ENCODE results near the gene WDR49. TPM values are rescaled to one million over a fixed set of nuclear protein-coding genes. Genes with fewer than 3 reads are reported as not detected.

WDR49 gene
- total RNA-seq, 2 donors from 2014 or later = 0.59 TPM; not detected in 1

DNA sequence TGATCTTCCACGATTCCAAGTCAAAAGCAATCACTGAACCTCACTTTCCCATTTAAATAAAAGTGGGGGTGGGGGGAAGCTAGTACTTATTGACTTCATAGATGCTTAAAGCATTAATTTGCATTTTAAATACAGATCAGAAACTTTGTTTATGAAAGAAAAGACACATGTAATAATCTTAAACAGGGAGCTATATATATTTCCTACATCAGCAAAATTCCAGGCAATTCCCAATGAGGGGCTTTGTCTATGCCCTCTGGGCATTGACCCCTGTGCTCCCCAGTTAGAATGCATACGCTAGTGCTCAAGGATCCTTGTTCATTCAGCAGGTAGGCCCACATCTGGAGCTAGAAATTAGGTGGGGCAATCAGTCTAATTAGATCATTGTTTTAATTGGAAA lies 199.9 kb downstream of the WDR49 start:
- no peaks in the 10 kb centered on the region for H3K27me3 Mint-ChIP-seq
- H3K9me3 Mint-ChIP-seq = no peaks in the 10 kb centered on the region
- H3K4me1 Mint-ChIP-seq (ENCODE audit: low read depth in 2 of 2) = no peaks in the 10 kb centered on the region
- H3K36me3 Mint-ChIP-seq = no peaks in the 10 kb centered on the region
- no peak for DNase-seq (ENCODE audit: low spot score)
- H3K27ac Mint-ChIP-seq = no peak overlapping the region
- no peak overlapping the region for H3K4me3 Mint-ChIP-seq
- no peak for ATAC-seq

DNA sequence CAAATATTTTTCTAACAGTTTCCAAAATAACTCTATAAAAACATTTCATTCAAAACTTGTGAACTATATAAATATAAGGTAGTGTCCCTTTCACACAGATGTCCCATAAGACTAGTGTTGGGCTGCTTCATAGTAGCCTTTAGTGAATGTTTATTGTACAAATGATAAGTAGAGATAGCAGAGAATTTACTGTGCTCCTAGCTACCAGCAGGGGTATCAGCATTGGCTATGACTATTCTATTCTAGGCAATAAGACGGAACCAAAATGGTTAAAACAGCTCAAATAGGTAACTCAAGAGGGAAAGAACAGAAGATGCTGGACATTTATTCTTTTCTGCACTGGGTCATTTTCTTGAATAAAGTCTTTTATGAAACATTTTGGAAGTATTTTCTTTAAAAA lies 202.5 kb downstream of the WDR49 start:
- Mint-ChIP-seq H3K4me1 (ENCODE audit: low read depth in 2 of 2) (no peaks in the 10 kb centered on the region), H3K9me3 (no peaks in the 10 kb centered on the region), H3K27ac (no peak overlapping the region), H3K27me3 (no peaks in the 10 kb centered on the region), H3K36me3 (no peaks in the 10 kb centered on the region), H3K4me3 (no peak overlapping the region)
- no peak for DNase-seq (ENCODE audit: low spot score)
- no peak for ATAC-seq

DNA sequence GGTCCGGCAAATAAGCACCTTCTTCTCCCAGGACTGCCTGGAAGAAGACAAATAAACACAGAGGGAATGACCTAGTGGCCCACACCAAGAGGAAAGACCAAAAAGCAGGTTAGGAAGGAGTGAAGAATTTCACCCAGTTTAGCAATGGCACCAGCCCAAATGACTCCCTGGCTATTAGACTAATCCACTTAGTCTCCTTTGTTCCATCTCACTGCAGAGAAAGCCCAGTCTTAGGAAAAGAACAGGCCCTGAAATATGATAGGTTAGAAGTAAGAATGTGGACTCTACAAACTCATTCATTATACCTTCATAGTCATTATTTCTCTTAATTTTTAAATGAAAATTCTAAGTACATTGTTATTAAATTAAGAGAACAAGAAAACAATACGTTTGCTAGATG lies 203.1 kb downstream of the WDR49 start:
- ATAC-seq (no peak), DNase-seq (ENCODE audit: low spot score) (no peak)
- no peaks in the 10 kb centered on the region for H3K36me3 Mint-ChIP-seq
- peaks cover 3% of the 10 kb centered on the region for H3K9me3 Mint-ChIP-seq
- no peaks in the 10 kb centered on the region for H3K4me1 Mint-ChIP-seq (ENCODE audit: low read depth in 2 of 2)
- peaks cover 0 to 2% of the 10 kb centered on the region in 2 donors for H3K27me3 Mint-ChIP-seq
- no peak overlapping the region for H3K27ac Mint-ChIP-seq
- no peak overlapping the region for H3K4me3 Mint-ChIP-seq

DNA sequence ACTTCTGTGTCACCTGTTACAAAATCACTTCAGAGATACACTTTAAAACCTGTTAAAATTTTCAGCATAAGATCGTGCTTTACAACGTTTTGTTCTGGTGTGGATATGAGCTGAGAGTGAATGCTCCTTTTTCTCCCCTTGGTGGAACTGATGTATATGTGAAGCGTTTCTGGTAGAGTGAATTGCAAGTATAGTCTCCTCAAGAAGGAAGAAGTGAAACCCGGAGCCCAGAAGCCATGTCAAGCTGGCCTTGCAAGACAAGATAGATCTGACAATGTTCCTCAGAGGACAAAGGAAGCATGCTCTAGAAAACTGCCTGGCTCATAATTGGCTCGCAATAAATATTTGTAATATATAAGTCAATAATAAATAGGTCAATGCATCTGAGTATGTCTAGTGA lies 203.5 kb downstream of the WDR49 start:
- H3K36me3 Mint-ChIP-seq = no peaks in the 10 kb centered on the region
- H3K27me3 Mint-ChIP-seq = peaks cover 0 to 2% of the 10 kb centered on the region in 2 donors
- H3K27ac Mint-ChIP-seq = no peak overlapping the region
- ATAC-seq (no peak), DNase-seq (ENCODE audit: low spot score) (no peak)
- no peaks in the 10 kb centered on the region for H3K4me1 Mint-ChIP-seq (ENCODE audit: low read depth in 2 of 2)
- H3K9me3 Mint-ChIP-seq = peaks cover 5% of the 10 kb centered on the region
- H3K4me3 Mint-ChIP-seq = no peak overlapping the region

DNA sequence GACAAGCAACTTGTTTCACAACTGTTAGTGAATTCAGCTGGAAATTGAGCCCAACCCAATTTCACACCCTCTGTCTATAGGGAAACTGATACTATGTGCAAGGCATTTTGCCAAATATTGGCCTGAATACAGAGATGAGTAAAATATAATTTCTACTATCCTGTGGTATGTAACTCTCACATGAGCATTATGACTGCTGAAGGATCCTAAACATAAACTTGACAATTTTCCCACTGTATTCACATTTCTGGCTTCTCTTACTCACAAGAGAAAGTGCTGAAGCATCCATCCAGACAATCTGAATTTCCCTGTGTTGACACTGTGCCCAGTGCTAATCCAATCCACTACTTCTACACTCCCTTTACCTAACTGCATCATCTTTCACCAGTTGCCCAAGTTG lies 208.3 kb downstream of the WDR49 start:
- no peaks in the 10 kb centered on the region for H3K36me3 Mint-ChIP-seq
- H3K4me1 Mint-ChIP-seq (ENCODE audit: low read depth in 2 of 2) = no peaks in the 10 kb centered on the region
- H3K27ac Mint-ChIP-seq = no peak overlapping the region
- ATAC-seq = no peak
- H3K9me3 Mint-ChIP-seq = peaks cover 5% of the 10 kb centered on the region
- H3K4me3 Mint-ChIP-seq = no peak overlapping the region
- peaks cover 0 to 2% of the 10 kb centered on the region in 2 donors for H3K27me3 Mint-ChIP-seq
- no peak for DNase-seq (ENCODE audit: low spot score)

DNA sequence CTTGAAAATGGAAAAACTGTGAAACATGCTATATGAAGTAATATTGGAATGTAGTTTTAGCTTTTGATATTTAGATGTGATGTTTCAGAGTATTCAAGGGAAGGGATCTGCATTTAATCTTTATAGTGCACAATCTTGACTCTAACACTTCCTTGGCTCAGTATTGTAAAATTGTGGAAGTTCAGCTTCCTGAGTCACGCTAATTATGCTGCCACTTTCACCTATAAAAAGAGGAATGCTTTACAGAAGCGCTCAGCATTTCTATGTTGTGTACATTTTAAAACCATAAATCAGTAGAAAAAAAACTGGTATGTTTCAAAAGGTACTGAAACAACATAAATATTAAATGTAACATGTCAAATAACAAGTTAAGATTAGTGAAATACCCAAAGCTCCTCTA lies 212.5 kb downstream of the WDR49 start:
- Mint-ChIP-seq H3K4me1 (ENCODE audit: low read depth in 2 of 2) (no peaks in the 10 kb centered on the region), H3K36me3 (no peaks in the 10 kb centered on the region), H3K27ac (no peak overlapping the region), H3K4me3 (no peak overlapping the region), H3K9me3 (peaks cover 5% of the 10 kb centered on the region), H3K27me3 (peaks cover 0 to 2% of the 10 kb centered on the region in 2 donors)
- DNase-seq (ENCODE audit: low spot score) = no peak
- ATAC-seq = no peak

DNA sequence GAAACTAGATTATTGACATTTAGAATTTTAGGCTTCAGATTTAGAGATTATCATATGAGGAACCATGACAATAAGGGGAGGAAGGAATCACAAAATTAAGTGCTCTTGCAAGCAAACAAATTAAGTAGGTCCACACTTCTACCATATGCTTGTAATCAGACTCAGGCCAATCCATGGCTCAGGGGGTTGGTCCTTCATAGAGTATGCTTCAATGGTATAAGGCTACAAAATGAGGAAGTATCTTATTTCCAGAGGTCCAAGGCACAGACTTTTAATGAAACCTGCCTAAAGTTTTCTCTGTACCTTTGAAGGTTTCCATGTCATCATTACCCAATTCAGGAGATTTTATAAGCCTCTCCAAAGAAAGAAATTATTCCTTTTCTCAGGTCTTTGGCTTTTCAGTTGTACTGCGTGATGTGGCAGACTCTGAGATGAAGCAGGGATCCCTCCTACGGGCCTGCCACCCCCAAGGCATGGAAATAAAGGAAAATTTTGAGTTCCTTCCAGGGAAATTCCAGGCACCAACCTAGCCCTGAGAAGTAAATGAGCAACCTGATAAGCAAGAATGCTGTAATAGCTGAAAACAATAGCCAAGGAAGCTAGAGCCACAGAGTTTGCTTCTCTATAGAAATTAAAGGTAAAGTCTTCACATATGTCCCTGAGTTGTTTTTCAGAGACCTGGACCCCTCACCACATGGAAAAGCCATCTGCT lies 216.2 kb downstream of the WDR49 start:
- DNase-seq (ENCODE audit: low spot score) = no peak
- ATAC-seq = no peak
- no peaks in the 10 kb centered on the region for H3K9me3 Mint-ChIP-seq
- H3K27ac Mint-ChIP-seq = no peak overlapping the region
- no peak overlapping the region for H3K4me3 Mint-ChIP-seq
- H3K36me3 Mint-ChIP-seq = no peaks in the 10 kb centered on the region
- no peaks in the 10 kb centered on the region for H3K4me1 Mint-ChIP-seq (ENCODE audit: low read depth in 2 of 2)
- no peaks in the 10 kb centered on the region for H3K27me3 Mint-ChIP-seq

Other genes with a start within 250 kb of the WDR49 start
- gene SERPINI2, start 179.9 kb downstream of the WDR49 start, total RNA-seq = not detected
- 10 to 100 TPM; 69.7 to 88.7 TPM for gene PDCD10, start 81.0 kb upstream of the WDR49 start, total RNA-seq
- gene SERPINI1, start 81.8 kb upstream of the WDR49 start, total RNA-seq = 1 to 10 TPM; 2.9 to 4.1 TPM

All from natural killer cell treated with Interleukin-12 subunit alpha and Interleukin-12 subunit beta and Interleukin-15 and Interleukin-18, amount 100 ng/mL, for 72 hours (primary cell).